ENCODE results near the gene ADIPOR2.

Gene ADIPOR2

GRCh38 chr12:1716911-1717310, 26.0 kb downstream of the ADIPOR2 start:
- no peak for TF ChIP-seq CTCF (IDR thresholded peaks at IDR 0.05; ENCODE audit: low read depth, low read length)
- H3K4me3 ChIP-seq (ENCODE audit: low read depth, low read length): no peak overlapping the region

GRCh38 chr12:1719139-1719538, 28.3 kb downstream of the ADIPOR2 start:
- no peak overlapping the region for H3K4me3 ChIP-seq (ENCODE audit: low read depth, low read length)
- no peak for TF ChIP-seq CTCF (IDR thresholded peaks at IDR 0.05; ENCODE audit: low read depth, low read length)

GRCh38 chr12:1720494-1720893, 29.6 kb downstream of the ADIPOR2 start:
- no peak for TF ChIP-seq CTCF (IDR thresholded peaks at IDR 0.05; ENCODE audit: low read depth, low read length)
- no peak overlapping the region for H3K4me3 ChIP-seq (ENCODE audit: low read depth, low read length)

GRCh38 chr12:1723721-1724120, 32.9 kb downstream of the ADIPOR2 start:
- TF ChIP-seq CTCF (IDR thresholded peaks at IDR 0.05; ENCODE audit: low read depth, low read length): no peak
- no peak overlapping the region for H3K4me3 ChIP-seq (ENCODE audit: low read depth, low read length)

GRCh38 chr12:1724250-1724649, 33.4 kb downstream of the ADIPOR2 start:
- TF ChIP-seq CTCF (IDR thresholded peaks at IDR 0.05; ENCODE audit: low read depth, low read length): no peak
- H3K4me3 ChIP-seq (ENCODE audit: low read depth, low read length): no peak overlapping the region

- no peak overlapping the region for H3K4me3 ChIP-seq (ENCODE audit: low read depth, low read length)
- no peak for TF ChIP-seq CTCF (IDR thresholded peaks at IDR 0.05; ENCODE audit: low read depth, low read length)
These were observed 35.9 kb downstream of the ADIPOR2 start for GRCh38 chr12:1726753-1727152.

GRCh38 chr12:1728824-1729223, 38.0 kb downstream of the ADIPOR2 start:
- H3K4me3 ChIP-seq (ENCODE audit: low read depth, low read length): no peak overlapping the region
- no peak for TF ChIP-seq CTCF (IDR thresholded peaks at IDR 0.05; ENCODE audit: low read depth, low read length)

Data from WI38 (cell line).